GM23338 (cell line): ENCODE data around the gene STAC2. TPM values are rescaled to one million over a fixed set of nuclear protein-coding genes. Genes with fewer than 3 reads are reported as not detected.

Source experiments
- ATAC-seq: fragments of 200-7000 bp; cut with Tn5 transposase; 3 replicates; pipeline ENCODE4 v1.9.1; 2020
- DNase-seq: peaks from one replicate; pipeline ENCODE4 v3.0.0-alpha.2; 2015; ENCODE audit warnings: low spot score
- H2AFZ ChIP-seq: fragments of 200-600 bp; sonication (generic); 2 replicates; pipeline ENCODE4 v1.8.0; 2016; ENCODE audit warnings: antibody characterized with exemption, mild to moderate bottlenecking, moderate library complexity
- H3F3A ChIP-seq: fragments of 200-600 bp; sonication (generic); replicated peaks from 2 replicates; pipeline ENCODE4 v1.8.0; 2017; ENCODE audit warnings: antibody characterized with exemption, mixed run types, low read depth
- H3K27ac ChIP-seq: fragments of 200-600 bp; sonication (generic); 2 replicates; pipeline ENCODE4 v1.6.1; 2016; ENCODE audit warnings: low read depth
- H3K27me3 ChIP-seq: fragments of 200-600 bp; sonication (generic); 2 replicates; pipeline ENCODE4 v1.8.0; 2016; ENCODE audit warnings: mild to moderate bottlenecking, mixed run types, moderate library complexity; ENCODE audit not compliant: insufficient read depth
- H3K36me3 ChIP-seq: fragments of 200-600 bp; sonication (generic); 2 replicates; pipeline ENCODE4 v1.8.0; 2016; ENCODE audit warnings: mild to moderate bottlenecking; ENCODE audit not compliant: insufficient read depth
- H3K4me1 ChIP-seq: fragments of 200-600 bp; sonication (generic); 2 replicates; pipeline ENCODE4 v1.8.0; 2016; ENCODE audit warnings: mild to moderate bottlenecking, moderate library complexity; ENCODE audit not compliant: insufficient read depth
- H3K4me2 ChIP-seq: fragments of 200-600 bp; sonication (generic); 2 replicates; pipeline ENCODE4 v1.7.1; 2017; ENCODE audit warnings: mixed run types
- H3K4me3 ChIP-seq: fragments of 200-600 bp; sonication (generic); 2 replicates; pipeline ENCODE4 v1.6.1; 2016; ENCODE audit warnings: mixed run types
- H3K79me2 ChIP-seq: fragments of 200-600 bp; sonication (generic); replicated peaks from 2 replicates; pipeline ENCODE4 v1.8.0; 2017; ENCODE audit warnings: mild to moderate bottlenecking; ENCODE audit not compliant: insufficient read depth
- H3K9me2 ChIP-seq: fragments of 200-600 bp; sonication (generic); 2 replicates; pipeline ENCODE4 v1.8.0; 2017; ENCODE audit not compliant: insufficient read depth
- H4K20me1 ChIP-seq: fragments of 200-600 bp; sonication (generic); replicated peaks from 2 replicates; pipeline ENCODE4 v1.8.0; 2017; ENCODE audit warnings: mild to moderate bottlenecking; ENCODE audit not compliant: insufficient read depth
- H3K27ac Mint-ChIP-seq: 2 replicates; pipeline ENCODE4 v1.8.0; 2020; ENCODE audit warnings: inconsistent platforms, mild to moderate bottlenecking, moderate library complexity, mixed read lengths
- H3K27me3 Mint-ChIP-seq: 3 replicates; pipeline ENCODE4 v1.8.0; 2022; ENCODE audit warnings: low read depth, mild to moderate bottlenecking, moderate library complexity, mixed read lengths, inconsistent platforms; ENCODE audit not compliant: insufficient read depth, poor library complexity
- H3K36me3 Mint-ChIP-seq: 3 replicates; pipeline ENCODE4 v1.8.0; 2021; ENCODE audit warnings: low read depth, mild to moderate bottlenecking, inconsistent platforms, moderate library complexity, mixed read lengths
- H3K4me1 Mint-ChIP-seq: 3 replicates; pipeline ENCODE4 v1.8.0; 2020; ENCODE audit warnings: mild to moderate bottlenecking, inconsistent platforms, mixed read lengths
- H3K4me3 Mint-ChIP-seq: 3 replicates; pipeline ENCODE4 v1.8.0; 2021; ENCODE audit warnings: moderate library complexity, mild to moderate bottlenecking, inconsistent platforms, mixed read lengths
- H3K9me3 Mint-ChIP-seq: 3 replicates; pipeline ENCODE4 v1.8.0; 2020; ENCODE audit warnings: moderate library complexity, mild to moderate bottlenecking, inconsistent platforms, mixed read lengths
- CREB1 ChIP-seq: fragments of 250-450 bp; sonication (Bioruptor Pico); IDR thresholded peaks from 2 replicates; pipeline ENCODE4 v1.5.0; 2020; ENCODE audit warnings: low read depth, mild to moderate bottlenecking, moderate library complexity
- EZH2 ChIP-seq: fragments of 200-600 bp; sonication (generic); IDR thresholded peaks from one replicate; pipeline ENCODE4 v1.8.0; 2017; ENCODE audit warnings: antibody characterized with exemption, mild to moderate bottlenecking, low read depth; ENCODE audit not compliant: unreplicated experiment
- EZH2phosphoT487 ChIP-seq: fragments of 200-600 bp; sonication (generic); IDR thresholded peaks from one replicate; pipeline ENCODE4 v1.8.1; 2018; ENCODE audit warnings: antibody characterized with exemption; ENCODE audit not compliant: unreplicated experiment
- JUNB ChIP-seq: IDR thresholded peaks from one replicate; pipeline ENCODE4 v1.6.1; 2016; ENCODE audit warnings: antibody characterized with exemption; ENCODE audit not compliant: unreplicated experiment
- NANOG ChIP-seq: IDR thresholded peaks from 2 replicates; pipeline ENCODE4 v1.6.1; 2016; ENCODE audit warnings: antibody characterized with exemption, borderline replicate concordance
- POLR2AphosphoS5 ChIP-seq: IDR thresholded peaks from 2 replicates; pipeline ENCODE4 v1.6.1; 2016; ENCODE audit warnings: antibody characterized with exemption, low read depth
- STAT1 ChIP-seq: IDR thresholded peaks from one replicate; pipeline ENCODE4 v1.6.1; 2016; ENCODE audit warnings: antibody characterized with exemption; ENCODE audit not compliant: unreplicated experiment
- ZNF114 ChIP-seq: fragments of 250-450 bp; sonication (Bioruptor Pico); IDR thresholded peaks from 2 replicates; pipeline ENCODE4 v1.5.0; 2020; ENCODE audit warnings: mild to moderate bottlenecking, moderate library complexity
- ZNF331 ChIP-seq: fragments of 250-450 bp; sonication (Bioruptor Pico); IDR thresholded peaks from 2 replicates; pipeline ENCODE4 v1.5.0; 2020; ENCODE audit warnings: low read depth, mild to moderate bottlenecking, moderate library complexity
- polyA plus RNA-seq: library from polyadenylated mRNA; unstranded; fragments of >200 nt; fragmentation: Nextera tagmentation; extraction: Ambion mirVana; gene quantifications from 2 replicates; pipeline ENCODE4 v1.2.1, GENCODE V29; 2016
- total RNA-seq: library from RNA; depleted of rRNA; stranded (reverse); fragments of >200 nt; shearing (Covaris generic); gene quantifications from 2 replicates; pipeline ENCODE4 v1.2.3, GENCODE V29; 2014
- TF ChIP-seq, protein P1 (sequence below), 2 experiments: fragments of 200-600 bp in 1 of 2; sonication (generic) in 1 of 2; conservative IDR thresholded peaks; 2 replicates each; pipeline versions ENCODE4 v1.5.1 to v1.6.1; 2016 to 2017; ENCODE audit warnings: antibody characterized with exemption in 2 of 2, low read depth in 2 of 2, mild to moderate bottlenecking in 2 of 2, moderate library complexity in 1 of 2
- TF ChIP-seq, protein P2 (sequence below): fragments of 250-450 bp; sonication (Bioruptor Pico); IDR thresholded peaks from 2 replicates; pipeline ENCODE4 v1.5.0; 2020; ENCODE audit warnings: mild to moderate bottlenecking, moderate library complexity
- TF ChIP-seq, protein P3 (sequence below): IDR thresholded peaks from one replicate; pipeline ENCODE4 v1.6.1; 2018; ENCODE audit warnings: antibody characterized with exemption; ENCODE audit not compliant: unreplicated experiment
- TF ChIP-seq, protein P4 (sequence below): IDR thresholded peaks from 2 replicates; pipeline ENCODE4 v1.6.1; 2016; ENCODE audit warnings: antibody characterized with exemption

Gene STAC2
- total and polyA plus RNA-seq, 2 experiments from 2014 or later: 1.9 to 3.1 TPM

DNA sequence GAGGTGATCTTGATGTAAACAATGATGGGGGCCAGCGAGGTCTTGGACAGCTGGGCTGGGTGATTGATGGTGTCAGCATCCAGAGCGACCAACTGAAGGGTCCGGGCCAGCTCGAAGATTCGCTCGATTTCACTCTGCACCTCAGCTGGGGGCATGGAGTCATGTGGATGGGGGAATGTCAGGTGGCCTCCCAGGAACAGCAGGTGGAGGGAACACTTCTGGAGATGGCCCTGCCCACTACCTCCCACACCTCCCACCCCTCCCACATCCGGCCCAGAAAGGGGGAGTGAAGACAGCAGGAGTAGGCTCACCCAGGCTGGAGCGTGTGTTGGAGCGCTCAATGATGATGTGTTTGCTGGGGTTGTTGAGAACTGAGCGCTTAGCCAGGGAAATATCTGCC, 42.0 kb downstream of the STAC2 start:
- no peak overlapping the region for H3K27ac Mint-ChIP-seq
- Histone ChIP-seq H4K20me1 (no peaks in the 10 kb centered on the region; the same call in 1 of the 2 replicates), H3K27ac (no peak overlapping the region), H3K9me2 (no peaks in the 10 kb centered on the region), H3K4me1 (no peaks in the 10 kb centered on the region), H3K36me3 (peaks cover 18% of the 10 kb centered on the region), H2AFZ (no peak overlapping the region), H3F3A (0 out of 2 replicates have a peak, but pooled peaks cover 2% of the 10 kb centered on the region), H3K4me2 (no peak overlapping the region), H3K27me3 (no peaks in the 10 kb centered on the region), H3K4me3 (no peak overlapping the region), H3K79me2 (no peaks in the 10 kb centered on the region)
- H3K36me3 Mint-ChIP-seq: peaks cover 44% of the 10 kb centered on the region
- no peaks in the 10 kb centered on the region for H3K9me3 Mint-ChIP-seq
- ATAC-seq (no peak), DNase-seq (no peak)
- no peaks in the 10 kb centered on the region for H3K4me1 Mint-ChIP-seq
- H3K4me3 Mint-ChIP-seq: no peak overlapping the region
- H3K27me3 Mint-ChIP-seq: peaks cover 5% of the 10 kb centered on the region
- TF ChIP-seq EZH2phosphoT487 (no peak), ZNF114 (CRISPR knock-in tag) (no peak), STAT1 (no peak), POLR2AphosphoS5 (no peak), JUNB (no peak), CREB1 (CRISPR knock-in tag) (no peak), NANOG (no peak), EZH2 (no peak), ZNF331 (CRISPR knock-in tag) (no peak)
- TF ChIP-seq, protein P1, sequence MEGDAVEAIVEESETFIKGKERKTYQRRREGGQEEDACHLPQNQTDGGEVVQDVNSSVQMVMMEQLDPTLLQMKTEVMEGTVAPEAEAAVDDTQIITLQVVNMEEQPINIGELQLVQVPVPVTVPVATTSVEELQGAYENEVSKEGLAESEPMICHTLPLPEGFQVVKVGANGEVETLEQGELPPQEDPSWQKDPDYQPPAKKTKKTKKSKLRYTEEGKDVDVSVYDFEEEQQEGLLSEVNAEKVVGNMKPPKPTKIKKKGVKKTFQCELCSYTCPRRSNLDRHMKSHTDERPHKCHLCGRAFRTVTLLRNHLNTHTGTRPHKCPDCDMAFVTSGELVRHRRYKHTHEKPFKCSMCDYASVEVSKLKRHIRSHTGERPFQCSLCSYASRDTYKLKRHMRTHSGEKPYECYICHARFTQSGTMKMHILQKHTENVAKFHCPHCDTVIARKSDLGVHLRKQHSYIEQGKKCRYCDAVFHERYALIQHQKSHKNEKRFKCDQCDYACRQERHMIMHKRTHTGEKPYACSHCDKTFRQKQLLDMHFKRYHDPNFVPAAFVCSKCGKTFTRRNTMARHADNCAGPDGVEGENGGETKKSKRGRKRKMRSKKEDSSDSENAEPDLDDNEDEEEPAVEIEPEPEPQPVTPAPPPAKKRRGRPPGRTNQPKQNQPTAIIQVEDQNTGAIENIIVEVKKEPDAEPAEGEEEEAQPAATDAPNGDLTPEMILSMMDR (conservative IDR thresholded peaks at IDR 0.05; ENCODE audit: low read depth in 2 of 2): no peak
- TF ChIP-seq, protein P2, sequence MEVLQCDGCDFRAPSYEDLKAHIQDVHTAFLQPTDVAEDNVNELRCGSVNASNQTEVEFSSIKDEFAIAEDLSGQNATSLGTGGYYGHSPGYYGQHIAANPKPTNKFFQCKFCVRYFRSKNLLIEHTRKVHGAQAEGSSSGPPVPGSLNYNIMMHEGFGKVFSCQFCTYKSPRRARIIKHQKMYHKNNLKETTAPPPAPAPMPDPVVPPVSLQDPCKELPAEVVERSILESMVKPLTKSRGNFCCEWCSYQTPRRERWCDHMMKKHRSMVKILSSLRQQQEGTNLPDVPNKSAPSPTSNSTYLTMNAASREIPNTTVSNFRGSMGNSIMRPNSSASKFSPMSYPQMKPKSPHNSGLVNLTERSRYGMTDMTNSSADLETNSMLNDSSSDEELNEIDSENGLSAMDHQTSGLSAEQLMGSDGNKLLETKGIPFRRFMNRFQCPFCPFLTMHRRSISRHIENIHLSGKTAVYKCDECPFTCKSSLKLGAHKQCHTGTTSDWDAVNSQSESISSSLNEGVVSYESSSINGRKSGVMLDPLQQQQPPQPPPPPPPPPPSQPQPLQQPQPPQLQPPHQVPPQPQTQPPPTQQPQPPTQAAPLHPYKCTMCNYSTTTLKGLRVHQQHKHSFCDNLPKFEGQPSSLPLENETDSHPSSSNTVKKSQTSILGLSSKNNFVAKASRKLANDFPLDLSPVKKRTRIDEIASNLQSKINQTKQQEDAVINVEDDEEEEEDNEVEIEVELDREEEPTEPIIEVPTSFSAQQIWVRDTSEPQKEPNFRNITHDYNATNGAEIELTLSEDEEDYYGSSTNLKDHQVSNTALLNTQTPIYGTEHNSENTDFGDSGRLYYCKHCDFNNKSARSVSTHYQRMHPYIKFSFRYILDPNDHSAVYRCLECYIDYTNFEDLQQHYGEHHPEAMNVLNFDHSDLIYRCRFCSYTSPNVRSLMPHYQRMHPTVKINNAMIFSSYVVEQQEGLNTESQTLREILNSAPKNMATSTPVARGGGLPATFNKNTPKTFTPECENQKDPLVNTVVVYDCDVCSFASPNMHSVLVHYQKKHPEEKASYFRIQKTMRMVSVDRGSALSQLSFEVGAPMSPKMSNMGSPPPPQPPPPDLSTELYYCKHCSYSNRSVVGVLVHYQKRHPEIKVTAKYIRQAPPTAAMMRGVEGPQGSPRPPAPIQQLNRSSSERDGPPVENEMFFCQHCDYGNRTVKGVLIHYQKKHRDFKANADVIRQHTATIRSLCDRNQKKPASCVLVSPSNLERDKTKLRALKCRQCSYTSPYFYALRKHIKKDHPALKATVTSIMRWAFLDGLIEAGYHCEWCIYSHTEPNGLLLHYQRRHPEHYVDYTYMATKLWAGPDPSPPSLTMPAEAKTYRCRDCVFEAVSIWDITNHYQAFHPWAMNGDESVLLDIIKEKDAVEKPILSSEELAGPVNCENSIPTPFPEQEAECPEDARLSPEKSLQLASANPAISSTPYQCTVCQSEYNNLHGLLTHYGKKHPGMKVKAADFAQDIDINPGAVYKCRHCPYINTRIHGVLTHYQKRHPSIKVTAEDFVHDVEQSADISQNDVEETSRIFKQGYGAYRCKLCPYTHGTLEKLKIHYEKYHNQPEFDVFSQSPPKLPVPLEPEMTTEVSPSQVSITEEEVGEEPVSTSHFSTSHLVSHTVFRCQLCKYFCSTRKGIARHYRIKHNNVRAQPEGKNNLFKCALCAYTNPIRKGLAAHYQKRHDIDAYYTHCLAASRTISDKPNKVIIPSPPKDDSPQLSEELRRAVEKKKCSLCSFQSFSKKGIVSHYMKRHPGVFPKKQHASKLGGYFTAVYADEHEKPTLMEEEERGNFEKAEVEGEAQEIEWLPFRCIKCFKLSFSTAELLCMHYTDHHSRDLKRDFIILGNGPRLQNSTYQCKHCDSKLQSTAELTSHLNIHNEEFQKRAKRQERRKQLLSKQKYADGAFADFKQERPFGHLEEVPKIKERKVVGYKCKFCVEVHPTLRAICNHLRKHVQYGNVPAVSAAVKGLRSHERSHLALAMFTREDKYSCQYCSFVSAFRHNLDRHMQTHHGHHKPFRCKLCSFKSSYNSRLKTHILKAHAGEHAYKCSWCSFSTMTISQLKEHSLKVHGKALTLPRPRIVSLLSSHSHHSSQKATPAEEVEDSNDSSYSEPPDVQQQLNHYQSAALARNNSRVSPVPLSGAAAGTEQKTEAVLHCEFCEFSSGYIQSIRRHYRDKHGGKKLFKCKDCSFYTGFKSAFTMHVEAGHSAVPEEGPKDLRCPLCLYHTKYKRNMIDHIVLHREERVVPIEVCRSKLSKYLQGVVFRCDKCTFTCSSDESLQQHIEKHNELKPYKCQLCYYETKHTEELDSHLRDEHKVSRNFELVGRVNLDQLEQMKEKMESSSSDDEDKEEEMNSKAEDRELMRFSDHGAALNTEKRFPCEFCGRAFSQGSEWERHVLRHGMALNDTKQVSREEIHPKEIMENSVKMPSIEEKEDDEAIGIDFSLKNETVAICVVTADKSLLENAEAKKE (CRISPR knock-in tag): no peak
- TF ChIP-seq, protein P3, sequence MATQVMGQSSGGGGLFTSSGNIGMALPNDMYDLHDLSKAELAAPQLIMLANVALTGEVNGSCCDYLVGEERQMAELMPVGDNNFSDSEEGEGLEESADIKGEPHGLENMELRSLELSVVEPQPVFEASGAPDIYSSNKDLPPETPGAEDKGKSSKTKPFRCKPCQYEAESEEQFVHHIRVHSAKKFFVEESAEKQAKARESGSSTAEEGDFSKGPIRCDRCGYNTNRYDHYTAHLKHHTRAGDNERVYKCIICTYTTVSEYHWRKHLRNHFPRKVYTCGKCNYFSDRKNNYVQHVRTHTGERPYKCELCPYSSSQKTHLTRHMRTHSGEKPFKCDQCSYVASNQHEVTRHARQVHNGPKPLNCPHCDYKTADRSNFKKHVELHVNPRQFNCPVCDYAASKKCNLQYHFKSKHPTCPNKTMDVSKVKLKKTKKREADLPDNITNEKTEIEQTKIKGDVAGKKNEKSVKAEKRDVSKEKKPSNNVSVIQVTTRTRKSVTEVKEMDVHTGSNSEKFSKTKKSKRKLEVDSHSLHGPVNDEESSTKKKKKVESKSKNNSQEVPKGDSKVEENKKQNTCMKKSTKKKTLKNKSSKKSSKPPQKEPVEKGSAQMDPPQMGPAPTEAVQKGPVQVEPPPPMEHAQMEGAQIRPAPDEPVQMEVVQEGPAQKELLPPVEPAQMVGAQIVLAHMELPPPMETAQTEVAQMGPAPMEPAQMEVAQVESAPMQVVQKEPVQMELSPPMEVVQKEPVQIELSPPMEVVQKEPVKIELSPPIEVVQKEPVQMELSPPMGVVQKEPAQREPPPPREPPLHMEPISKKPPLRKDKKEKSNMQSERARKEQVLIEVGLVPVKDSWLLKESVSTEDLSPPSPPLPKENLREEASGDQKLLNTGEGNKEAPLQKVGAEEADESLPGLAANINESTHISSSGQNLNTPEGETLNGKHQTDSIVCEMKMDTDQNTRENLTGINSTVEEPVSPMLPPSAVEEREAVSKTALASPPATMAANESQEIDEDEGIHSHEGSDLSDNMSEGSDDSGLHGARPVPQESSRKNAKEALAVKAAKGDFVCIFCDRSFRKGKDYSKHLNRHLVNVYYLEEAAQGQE: no peak
- TF ChIP-seq, protein P4, sequence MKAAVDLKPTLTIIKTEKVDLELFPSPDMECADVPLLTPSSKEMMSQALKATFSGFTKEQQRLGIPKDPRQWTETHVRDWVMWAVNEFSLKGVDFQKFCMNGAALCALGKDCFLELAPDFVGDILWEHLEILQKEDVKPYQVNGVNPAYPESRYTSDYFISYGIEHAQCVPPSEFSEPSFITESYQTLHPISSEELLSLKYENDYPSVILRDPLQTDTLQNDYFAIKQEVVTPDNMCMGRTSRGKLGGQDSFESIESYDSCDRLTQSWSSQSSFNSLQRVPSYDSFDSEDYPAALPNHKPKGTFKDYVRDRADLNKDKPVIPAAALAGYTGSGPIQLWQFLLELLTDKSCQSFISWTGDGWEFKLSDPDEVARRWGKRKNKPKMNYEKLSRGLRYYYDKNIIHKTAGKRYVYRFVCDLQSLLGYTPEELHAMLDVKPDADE: no peak
